ENCODE measurements around the gene FGD3. TPM values are rescaled to one million over a fixed set of nuclear protein-coding genes. Genes with fewer than 3 reads are reported as not detected.

FGD3 gene
- total RNA-seq, 4 donors from 2014 or later, result 0.29 to 4.9 (median 2.9) TPM

DNA sequence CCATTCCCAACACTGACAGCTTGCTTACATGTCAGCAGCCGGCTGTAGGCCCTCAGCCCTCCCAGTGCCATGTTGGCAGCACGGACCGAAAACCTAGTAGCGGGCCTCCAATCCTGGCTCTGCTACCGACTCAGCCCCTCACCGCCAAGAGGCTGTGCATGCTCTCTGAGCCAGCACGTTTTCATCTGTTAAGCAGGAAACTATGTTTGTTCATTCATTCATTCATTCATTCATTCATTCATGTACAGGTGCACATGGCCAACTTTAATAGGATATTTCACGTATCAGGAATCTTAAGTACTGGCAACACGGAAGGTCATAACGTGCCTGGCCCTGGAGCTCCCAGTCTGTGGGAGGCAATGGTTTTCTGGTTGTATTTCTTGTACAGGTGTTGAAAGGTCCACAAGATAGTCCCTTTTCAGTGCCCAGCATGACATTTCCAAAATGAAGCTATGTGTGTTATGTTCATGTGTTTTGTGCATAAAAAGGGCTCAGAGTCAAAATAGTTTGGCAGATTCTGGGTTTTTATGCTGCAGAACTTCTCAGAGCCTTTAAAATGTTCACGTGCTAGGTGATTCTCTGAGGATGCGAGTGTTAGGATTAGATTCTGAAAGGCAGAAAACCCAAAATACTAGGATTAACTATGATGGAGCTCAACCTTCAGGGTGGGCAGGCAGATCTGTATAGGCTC, 128.9 kb downstream of the FGD3 start:
- H3K4me3 ChIP-seq, result no peak overlapping the region

DNA sequence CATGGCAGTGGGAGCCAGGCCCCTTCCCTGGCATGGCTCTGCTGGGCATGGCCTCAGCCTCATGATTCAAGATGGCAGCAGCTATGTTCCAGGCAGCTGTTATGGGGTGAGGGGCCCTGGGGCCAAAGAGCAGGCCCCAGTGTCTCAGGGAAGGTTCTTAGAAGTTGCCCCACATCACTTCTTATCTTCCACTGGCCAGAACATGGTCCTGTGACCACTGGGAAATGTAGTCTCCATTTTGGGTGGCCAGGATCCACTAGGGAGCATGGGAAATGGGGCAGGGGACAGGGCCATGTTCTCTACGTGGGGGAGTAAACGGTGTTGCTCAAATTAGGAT, 129.4 kb downstream of the FGD3 start:
- DNase-seq, result no peak
- peak overlapping the region in 1 of 2 donors; percentile 10 for H3K27ac ChIP-seq
- H3K4me3 ChIP-seq, result no peak overlapping the region
- H3K9me3 ChIP-seq, result no peaks in the 10 kb centered on the region
- intact Hi-C loops (cut with DNase I; ENCODE audit: low total_unique reads), result no loop called here
- no peak for TF ChIP-seq POLR2A (IDR thresholded peaks at IDR 0.05)
- no peak for TF ChIP-seq CTCF (IDR thresholded peaks at IDR 0.05)
- no peaks in the 10 kb centered on the region for H3K36me3 ChIP-seq
- H3K27me3 ChIP-seq, result no peaks in the 10 kb centered on the region
- H3K4me1 ChIP-seq, result peaks cover 4 to 9% of the 10 kb centered on the region in 2 donors

More for the DNA sequence above, 128.9 kb downstream of the FGD3 start:
- intact Hi-C loops (cut with DNase I; ENCODE audit: low total_unique reads), result no loop called here
- H3K27ac ChIP-seq, result peak overlapping the region in 1 of 2 donors; percentile 10
- no peaks in the 10 kb centered on the region for H3K27me3 ChIP-seq
- H3K9me3 ChIP-seq, result no peaks in the 10 kb centered on the region
- no peaks in the 10 kb centered on the region for H3K36me3 ChIP-seq
- DNase-seq, result no peak
- TF ChIP-seq CTCF (IDR thresholded peaks at IDR 0.05) (no peak), POLR2A (IDR thresholded peaks at IDR 0.05) (no peak)
- peaks cover 4 to 9% of the 10 kb centered on the region in 2 donors for H3K4me1 ChIP-seq

GRCh38 chr9:93077367-93077766, 130.0 kb downstream of the FGD3 start:
- no peaks in the 10 kb centered on the region for H3K27me3 ChIP-seq
- H3K27ac ChIP-seq, result no peak overlapping the region
- no peak for DNase-seq
- TF ChIP-seq CTCF (IDR thresholded peaks at IDR 0.05) (no peak), POLR2A (IDR thresholded peaks at IDR 0.05) (no peak)
- H3K4me1 ChIP-seq, result peaks cover 4 to 5% of the 10 kb centered on the region in 2 donors
- no peak overlapping the region for H3K4me3 ChIP-seq
- no peaks in the 10 kb centered on the region for H3K9me3 ChIP-seq
- H3K36me3 ChIP-seq, result no peaks in the 10 kb centered on the region
- intact Hi-C loops (cut with DNase I; ENCODE audit: low total_unique reads), result no loop called here

DNA sequence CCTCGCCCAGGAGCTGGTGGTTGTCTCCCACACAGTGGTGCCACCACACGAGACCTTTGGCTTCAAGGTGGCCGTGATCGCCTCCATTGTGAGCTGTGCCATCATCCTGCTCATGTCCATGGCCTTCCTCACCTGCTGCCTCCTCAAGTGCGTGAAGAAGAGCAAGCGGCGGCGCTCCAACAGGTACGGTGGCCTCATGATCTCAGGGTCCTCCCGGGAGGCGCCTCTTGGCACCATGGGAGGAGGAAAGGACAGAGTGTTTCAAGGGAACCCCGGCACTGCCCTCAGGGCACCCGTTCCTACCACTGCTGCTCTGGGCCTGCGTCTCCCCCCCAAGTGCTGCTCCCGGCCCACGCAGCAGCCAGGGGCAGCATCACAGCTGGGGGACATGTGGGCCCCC, 130.5 kb downstream of the FGD3 start:
- Histone ChIP-seq H3K4me1 (peaks cover under 1 to 4% of the 10 kb centered on the region in 2 donors), H3K27me3 (no peaks in the 10 kb centered on the region), H3K36me3 (no peaks in the 10 kb centered on the region), H3K4me3 (no peak overlapping the region), H3K9me3 (no peaks in the 10 kb centered on the region), H3K27ac (no peak overlapping the region)
- TF ChIP-seq CTCF (IDR thresholded peaks at IDR 0.05) (no peak), POLR2A (IDR thresholded peaks at IDR 0.05) (no peak)
- intact Hi-C loops (cut with DNase I; ENCODE audit: low total_unique reads), result no loop called here
- DNase-seq, result no peak

DNA sequence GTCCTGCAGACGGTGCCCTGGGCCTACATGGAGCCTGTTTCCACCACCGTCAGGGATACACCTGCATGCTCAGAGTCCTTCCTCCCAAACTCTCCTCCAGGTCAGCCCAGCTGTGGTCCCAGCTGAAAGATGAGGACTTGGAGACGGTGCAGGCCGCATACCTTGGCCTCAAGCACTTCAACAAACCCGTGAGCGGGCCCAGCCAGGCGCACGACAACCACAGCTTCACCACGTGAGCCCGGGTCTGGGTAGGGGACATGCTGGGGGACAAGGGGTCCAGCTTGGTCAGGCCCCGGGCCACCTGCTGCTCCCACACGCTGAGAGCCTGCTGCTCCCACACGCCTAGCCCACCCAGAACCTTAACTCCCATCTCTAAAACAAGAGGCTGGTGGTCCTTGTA, 132.0 kb downstream of the FGD3 start:
- intact Hi-C loops (cut with DNase I; ENCODE audit: low total_unique reads), result no loop called here
- no peaks in the 10 kb centered on the region for H3K36me3 ChIP-seq
- no peak overlapping the region for H3K4me3 ChIP-seq
- no peaks in the 10 kb centered on the region for H3K4me1 ChIP-seq
- H3K27ac ChIP-seq, result no peak overlapping the region
- H3K27me3 ChIP-seq, result no peaks in the 10 kb centered on the region
- TF ChIP-seq POLR2A (IDR thresholded peaks at IDR 0.05) (no peak), CTCF (IDR thresholded peaks at IDR 0.05) (no peak)
- no peaks in the 10 kb centered on the region for H3K9me3 ChIP-seq
- DNase-seq, result peak; percentile 2 to 11
